HEK293 (cell line): Measurements from ENCODE around the gene LTBP1.

Experiments
- BCL11A ChIP-seq: fragments of 450-650 bp; formaldehyde crosslinking; IDR thresholded peaks from 2 replicates; pipeline ENCODE4 v1.5.1; 2016; ENCODE audit warnings: low read depth, missing biosample characterization, missing genetic modification characterization
- CTCF ChIP-seq: fragments of 450-650 bp; formaldehyde crosslinking; IDR thresholded peaks from 2 replicates; pipeline ENCODE4 v1.5.1; 2016; ENCODE audit warnings: missing biosample characterization, missing genetic modification characterization
- GFI1B ChIP-seq: fragments of 450-650 bp; formaldehyde crosslinking; IDR thresholded peaks from 2 replicates; pipeline ENCODE4 v1.5.1; 2016; ENCODE audit warnings: missing biosample characterization, missing genetic modification characterization
- TRIM28 ChIP-seq: IDR thresholded peaks from 2 replicates; pipeline ENCODE4 v1.6.1; 2011; ENCODE audit warnings: low read length, control low read depth, borderline replicate concordance
- ZBTB11 ChIP-seq: fragments of 450-650 bp; formaldehyde crosslinking; conservative IDR thresholded peaks from 2 replicates; pipeline ENCODE4 v1.5.1; 2016; ENCODE audit warnings: low read depth, missing biosample characterization, missing genetic modification characterization
- ZNF555 ChIP-seq: fragments of 450-650 bp; formaldehyde crosslinking; conservative IDR thresholded peaks from 2 replicates; pipeline ENCODE4 v1.5.1; 2017; ENCODE audit warnings: missing biosample characterization, mild to moderate bottlenecking, missing genetic modification characterization, inconsistent platforms
- ZNF660 ChIP-seq: fragments of 450-650 bp; IDR thresholded peaks from 2 replicates; pipeline ENCODE4 v1.5.1; 2018; ENCODE audit warnings: missing biosample characterization, mild to moderate bottlenecking, missing genetic modification characterization

GRCh38 chr2:33344230-33344629 is 397.5 kb downstream of the LTBP1 start:
- TF ChIP-seq ZNF555, result no peak
- no peak for TF ChIP-seq ZBTB11 (tag by site-specific recombination)
- TF ChIP-seq CTCF, result no peak
- no peak for TF ChIP-seq ZNF660
- no peak for TF ChIP-seq BCL11A (tag by site-specific recombination)
- no peak for TF ChIP-seq GFI1B (tag by site-specific recombination)
- no peak for TF ChIP-seq TRIM28
